GM18519 (cell line): ENCODE data around the gene FBH1.

Experiments used
- ATAC-seq: cut with Tn5 transposase; IDR thresholded peaks from one replicate; pipeline ENCODE4 v1.9.1; 2021; ENCODE audit warnings: mild to moderate bottlenecking, moderate library complexity; ENCODE audit not compliant: unreplicated experiment, low FRiP score

Gene FBH1

DNA sequence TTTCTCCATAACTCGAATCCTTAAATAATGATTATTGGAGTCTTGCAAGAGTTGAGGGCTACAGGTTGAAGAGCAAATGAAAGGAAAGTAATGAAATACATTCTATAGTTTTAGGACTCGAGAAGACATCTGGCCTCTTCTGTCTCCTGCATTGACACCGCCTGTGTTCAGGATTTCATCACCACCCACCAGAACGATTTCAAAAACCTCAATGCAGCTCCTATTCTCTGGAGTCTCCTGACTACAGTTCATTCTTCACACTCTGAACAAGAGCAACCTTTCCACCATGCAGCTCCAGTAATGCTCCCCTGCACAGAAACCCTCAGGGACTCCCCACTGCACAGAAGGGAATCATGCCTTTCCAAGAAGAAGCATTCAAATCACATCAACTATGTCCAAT is 81.8 kb downstream of the FBH1 start:
- no peak for ATAC-seq

DNA sequence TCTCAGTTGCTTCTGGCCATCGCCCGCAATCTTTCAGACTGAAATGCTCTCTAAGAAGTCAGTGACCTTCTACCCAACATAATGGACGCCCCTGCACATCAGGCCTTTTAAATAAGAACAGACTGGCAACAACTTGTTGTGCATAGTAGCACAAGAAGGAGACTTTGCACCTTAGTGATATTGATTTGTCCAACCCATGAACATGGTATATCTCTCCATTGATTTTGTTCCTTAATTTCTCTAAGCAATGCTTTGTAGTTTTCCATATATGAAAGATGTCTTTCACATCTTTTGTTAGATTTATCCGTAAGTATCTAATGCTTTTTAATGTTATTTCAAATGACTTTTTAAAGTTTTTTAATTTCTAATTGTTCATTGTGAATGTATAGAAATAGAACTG is 83.0 kb downstream of the FBH1 start:
- no peak for ATAC-seq

- peak; percentile 59 for ATAC-seq
These were observed 85.8 kb downstream of the FBH1 start for GRCh38 chr10:5975641-5976473.

- ATAC-seq = peak; percentile 4
These were observed 86.7 kb downstream of the FBH1 start for GRCh38 chr10:5976512-5977470.

GRCh38 chr10:5977471-5978229 is 87.6 kb downstream of the FBH1 start, which contains the start of gene IL15RA:
Gene IL15RA, minus strand, starts transcription at chr10:5977543. Its CDS starts 51 bp downstream, at chr10:5977492.
- peak; percentile 36 for ATAC-seq

GRCh38 chr10:5978230-5978489 is 88.1 kb downstream of the FBH1 start:
- ATAC-seq = no peak

DNA sequence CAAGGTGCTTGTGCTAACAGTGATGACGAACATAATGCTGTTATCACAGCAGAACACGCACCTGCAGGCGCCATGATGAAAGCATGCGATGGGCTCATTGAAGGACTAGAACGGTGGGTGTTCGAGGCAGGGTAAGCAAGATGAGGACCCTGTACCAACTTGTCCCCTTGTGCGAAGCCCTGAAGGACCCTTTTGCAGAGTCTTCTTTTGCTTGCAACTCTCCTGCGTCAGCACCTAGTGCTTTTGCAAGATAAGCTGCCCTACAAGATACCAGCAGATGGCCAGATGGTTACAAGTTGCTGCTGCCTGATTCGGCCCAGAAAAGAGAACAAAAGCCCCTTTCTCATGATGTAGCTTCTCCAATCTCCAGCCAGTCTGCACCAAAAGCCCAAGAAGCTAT is 91.5 kb downstream of the FBH1 start:
- ATAC-seq = no peak

DNA sequence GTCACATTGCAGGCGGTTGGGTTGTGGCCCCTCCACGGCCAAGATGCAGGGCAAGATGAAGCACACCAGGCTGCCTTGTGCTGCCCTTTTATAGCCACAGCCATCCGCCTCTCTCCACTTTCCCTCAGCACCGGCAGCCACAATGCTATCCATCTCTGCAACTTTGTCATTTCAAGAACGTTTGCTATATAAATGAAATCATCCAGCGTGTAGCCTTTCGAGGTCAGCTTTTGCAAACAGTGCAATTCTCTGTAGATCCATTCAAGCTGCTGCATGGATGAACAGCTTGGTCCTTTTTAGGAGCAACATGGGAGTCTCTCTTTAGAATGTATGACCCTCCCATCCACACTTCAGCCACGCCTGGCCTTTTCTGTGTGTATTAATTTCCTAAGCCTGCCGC is 93.7 kb downstream of the FBH1 start:
- ATAC-seq = no peak

- ATAC-seq = no peak
These were observed 95.0 kb downstream of the FBH1 start for GRCh38 chr10:5985029-5985428.
